Effector memory CD4-positive, alpha-beta T cell (primary cell): ENCODE measurements around the gene LBR.

Source experiments
- DNase-seq, 3 donors: peaks; one replicate each; pipeline ENCODE4 v3.0.0-alpha.2; 2020
- H3K27ac ChIP-seq: 2 replicates; pipeline ENCODE4 v1.7.0; 2013; ENCODE audit warnings: mild to moderate bottlenecking, low read length, moderate library complexity; ENCODE audit not compliant: insufficient read depth, poor library complexity, severe bottlenecking
- H3K27me3 ChIP-seq: replicated peaks from 2 replicates; pipeline ENCODE4 v1.7.0; 2013; ENCODE audit warnings: mild to moderate bottlenecking, low read length; ENCODE audit not compliant: insufficient read depth, control insufficient read depth, poor library complexity, severe bottlenecking
- H3K36me3 ChIP-seq: 2 replicates; pipeline ENCODE4 v1.7.0; 2013; ENCODE audit warnings: mild to moderate bottlenecking, low read length, moderate library complexity; ENCODE audit not compliant: control insufficient read depth, insufficient read depth
- H3K4me1 ChIP-seq: 2 replicates; pipeline ENCODE4 v1.7.0; 2013; ENCODE audit warnings: low read length, mild to moderate bottlenecking; ENCODE audit not compliant: control insufficient read depth, insufficient read depth, poor library complexity, severe bottlenecking
- H3K4me3 ChIP-seq: 2 replicates; pipeline ENCODE4 v1.7.0; 2013; ENCODE audit warnings: low read length, low read depth, mild to moderate bottlenecking; ENCODE audit not compliant: insufficient read depth, poor library complexity, severe bottlenecking
- H3K9me3 ChIP-seq: 2 replicates; pipeline ENCODE4 v1.7.0; 2013; ENCODE audit warnings: mild to moderate bottlenecking, low read length, moderate library complexity; ENCODE audit not compliant: control insufficient read depth

The LBR gene

DNA sequence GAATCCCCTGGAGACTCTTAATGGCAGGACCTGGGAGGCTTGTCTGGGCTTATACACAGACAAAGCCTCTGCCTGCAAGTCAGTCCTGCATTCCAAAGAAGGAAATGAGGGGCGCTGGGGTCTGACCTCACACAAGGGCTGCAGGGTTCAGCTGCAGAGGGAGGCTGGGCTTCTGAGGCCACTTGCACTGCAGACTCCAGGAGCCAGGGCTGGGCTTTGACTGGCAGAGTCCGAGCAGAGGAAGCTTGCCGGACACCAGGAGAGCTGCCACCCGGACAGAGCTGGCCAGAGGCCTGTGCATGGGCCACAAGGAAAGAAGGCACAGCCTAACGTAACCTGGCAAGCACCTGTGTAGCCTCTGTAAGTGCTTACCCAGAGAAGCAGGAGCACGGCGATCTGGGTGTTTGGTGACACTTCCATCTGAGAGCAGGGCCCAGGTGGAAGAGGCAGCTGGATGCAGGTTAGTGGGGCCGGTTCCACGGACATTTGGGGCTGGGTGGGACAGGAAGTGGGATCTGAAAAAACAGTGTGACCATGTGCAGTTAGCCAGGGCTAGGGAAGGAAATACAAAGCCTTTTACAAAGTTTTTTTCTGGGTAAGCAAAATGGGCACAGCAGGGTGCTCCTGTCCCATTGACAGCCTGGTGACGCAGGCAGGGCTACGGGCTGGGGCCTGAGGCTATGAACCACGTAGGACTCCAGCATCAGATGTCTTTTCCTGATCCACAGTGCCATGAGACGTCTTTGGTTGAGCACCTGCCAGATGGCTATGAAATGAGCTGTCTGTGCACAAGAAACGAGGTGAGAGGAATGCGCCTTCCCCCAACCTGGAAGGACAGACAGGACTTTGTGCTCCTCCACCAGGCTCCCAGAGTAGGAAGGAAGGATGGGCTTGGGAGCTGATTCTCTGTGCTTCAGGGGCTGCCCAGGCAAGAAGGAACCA is 37.3 kb upstream of the LBR start:
- no peak for DNase-seq
- no peaks in the 10 kb centered on the region for H3K27me3 ChIP-seq
- H3K27ac ChIP-seq = no peak overlapping the region
- no peak overlapping the region for H3K4me3 ChIP-seq
- peaks cover 31% of the 10 kb centered on the region for H3K4me1 ChIP-seq
- H3K9me3 ChIP-seq = no peaks in the 10 kb centered on the region
- H3K36me3 ChIP-seq = no peaks in the 10 kb centered on the region

DNA sequence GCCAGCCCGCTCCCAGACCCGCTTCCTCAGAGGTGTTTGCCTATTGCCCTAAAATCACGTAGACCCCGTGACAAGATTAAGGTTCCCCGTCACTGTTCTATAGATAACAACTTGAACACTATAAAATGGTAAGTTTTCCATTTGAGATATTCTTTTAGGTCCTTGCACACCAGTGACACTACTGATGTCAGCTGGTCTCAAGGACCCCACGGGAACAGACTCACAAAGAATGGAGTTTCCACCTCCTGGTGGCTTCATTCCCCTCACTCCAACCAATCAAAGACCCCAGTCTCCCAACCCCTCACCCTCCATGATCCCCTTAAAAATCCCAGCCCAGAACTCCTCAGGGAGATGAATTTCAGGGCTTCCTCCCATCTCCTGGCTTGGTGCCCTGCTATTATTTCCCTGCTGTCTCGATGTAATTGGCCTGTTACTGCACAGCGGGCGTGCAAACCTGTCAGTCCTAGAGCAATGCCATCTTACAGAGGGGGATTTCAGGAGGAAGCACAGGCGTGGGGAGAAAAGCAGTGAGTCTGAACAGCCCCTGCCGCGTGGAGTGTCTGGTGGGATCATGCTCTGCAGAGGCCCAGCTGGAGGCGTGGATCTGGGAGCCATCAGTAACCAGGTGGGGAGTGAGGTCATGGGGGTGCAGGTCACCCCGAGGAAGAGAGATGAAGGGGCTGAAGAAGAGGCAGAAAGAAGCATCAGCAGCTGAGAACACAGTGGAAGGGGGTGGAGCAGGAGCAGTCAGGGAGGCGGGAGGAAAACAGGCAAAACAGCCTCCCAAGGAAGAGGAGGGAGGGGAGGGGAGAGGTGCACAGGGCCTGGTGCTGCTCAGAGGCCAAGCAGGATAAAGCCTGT is 35.1 kb upstream of the LBR start:
- Histone ChIP-seq H3K36me3 (no peaks in the 10 kb centered on the region), H3K27ac (no peak overlapping the region), H3K4me3 (no peak overlapping the region), H3K9me3 (no peaks in the 10 kb centered on the region), H3K4me1 (peaks cover 18% of the 10 kb centered on the region), H3K27me3 (no peaks in the 10 kb centered on the region)
- DNase-seq = no peak

- H3K4me1 ChIP-seq = peaks cover 12% of the 10 kb centered on the region
- no peaks in the 10 kb centered on the region for H3K9me3 ChIP-seq
- no peak for DNase-seq
- no peaks in the 10 kb centered on the region for H3K36me3 ChIP-seq
- H3K4me3 ChIP-seq = no peak overlapping the region
- no peaks in the 10 kb centered on the region for H3K27me3 ChIP-seq
- no peak overlapping the region for H3K27ac ChIP-seq
Measured at GRCh38 chr1:225462429-225462713, 34.5 kb upstream of the LBR start.

- no peaks in the 10 kb centered on the region for H3K27me3 ChIP-seq
- peaks cover 6% of the 10 kb centered on the region for H3K4me1 ChIP-seq
- no peaks in the 10 kb centered on the region for H3K36me3 ChIP-seq
- H3K4me3 ChIP-seq = no peak overlapping the region
- no peak for DNase-seq
- no peak overlapping the region for H3K27ac ChIP-seq
- H3K9me3 ChIP-seq = no peaks in the 10 kb centered on the region
Measured at GRCh38 chr1:225461533-225462428, 33.9 kb upstream of the LBR start.

- Histone ChIP-seq H3K4me3 (no peak overlapping the region), H3K36me3 (no peaks in the 10 kb centered on the region), H3K27ac (no peak overlapping the region), H3K27me3 (no peaks in the 10 kb centered on the region), H3K9me3 (no peaks in the 10 kb centered on the region), H3K4me1 (peaks cover 5% of the 10 kb centered on the region)
- DNase-seq = peak in 2 of 3 donors; percentile 29 to 32
Measured at GRCh38 chr1:225460737-225461532, 33.1 kb upstream of the LBR start.

GRCh38 chr1:225460021-225460736 is 32.3 kb upstream of the LBR start:
- no peaks in the 10 kb centered on the region for H3K27me3 ChIP-seq
- peaks cover 5% of the 10 kb centered on the region for H3K4me1 ChIP-seq
- H3K9me3 ChIP-seq = no peaks in the 10 kb centered on the region
- H3K4me3 ChIP-seq = no peak overlapping the region
- H3K36me3 ChIP-seq = no peaks in the 10 kb centered on the region
- DNase-seq = no peak
- no peak overlapping the region for H3K27ac ChIP-seq

DNA sequence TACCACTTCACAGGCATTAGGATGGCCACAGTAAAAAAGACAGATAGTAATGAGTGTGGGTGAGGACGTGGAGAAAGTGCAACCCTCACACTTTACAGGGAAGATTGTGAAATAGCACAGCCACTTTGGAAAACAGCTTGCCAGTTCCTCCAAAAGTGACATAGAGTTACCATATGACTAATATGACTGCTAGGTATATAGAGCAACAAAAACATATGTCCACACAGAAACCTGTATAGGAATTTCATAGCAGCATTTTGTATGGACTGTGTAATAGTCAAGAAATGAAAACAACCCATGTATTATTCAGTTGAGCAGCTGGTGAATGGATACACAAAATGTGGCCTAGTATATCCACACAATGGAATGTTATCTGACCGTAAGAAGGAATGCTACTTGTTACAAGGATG is 30.4 kb upstream of the LBR start:
- no peak for DNase-seq
- Histone ChIP-seq H3K36me3 (no peaks in the 10 kb centered on the region), H3K4me1 (peaks cover 5% of the 10 kb centered on the region), H3K27me3 (no peaks in the 10 kb centered on the region), H3K9me3 (no peaks in the 10 kb centered on the region), H3K27ac (no peak overlapping the region), H3K4me3 (no peak overlapping the region)

GRCh38 chr1:225454733-225455132 is 26.9 kb upstream of the LBR start:
- Histone ChIP-seq H3K36me3 (no peaks in the 10 kb centered on the region), H3K4me1 (no peaks in the 10 kb centered on the region), H3K27ac (no peak overlapping the region), H3K9me3 (no peaks in the 10 kb centered on the region), H3K4me3 (no peak overlapping the region), H3K27me3 (no peaks in the 10 kb centered on the region)
- DNase-seq = peak in 1 of 3 donors; percentile 19
